Panc1 (cell line): ENCODE data around the gene GSX2.

Experiments used
- POLR2AphosphoS5 ChIP-seq: IDR thresholded peaks from 2 replicates; pipeline ENCODE4 v1.6.1; 2012; ENCODE audit warnings: mild to moderate bottlenecking, low read depth, low read length, moderate library complexity
- TF ChIP-seq, protein P1 (sequence below): fragments of 450-650 bp; IDR thresholded peaks from 2 replicates; pipeline ENCODE4 v1.5.1; 2017; ENCODE audit warnings: mild to moderate bottlenecking

DNA sequence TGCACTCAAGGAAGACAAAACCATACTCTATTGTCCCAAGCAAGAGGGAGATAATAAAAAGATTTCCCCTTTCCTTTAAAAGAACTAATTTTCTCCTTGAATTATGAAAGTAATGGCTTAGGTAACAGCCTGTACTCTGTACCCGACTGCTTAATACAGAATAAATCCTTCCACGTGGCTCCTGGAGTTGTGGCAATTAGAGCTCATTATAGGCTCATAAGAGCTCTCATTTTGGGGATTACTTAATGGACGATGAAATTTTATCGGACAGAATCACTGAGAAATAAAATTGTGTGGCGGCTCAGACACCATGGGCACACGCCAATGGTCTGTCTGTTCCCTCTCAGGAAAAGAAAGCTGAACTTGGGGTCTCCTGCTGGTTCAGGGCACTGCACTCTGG is 2.8 kb upstream of the GSX2 start:
- TF ChIP-seq, protein P1, sequence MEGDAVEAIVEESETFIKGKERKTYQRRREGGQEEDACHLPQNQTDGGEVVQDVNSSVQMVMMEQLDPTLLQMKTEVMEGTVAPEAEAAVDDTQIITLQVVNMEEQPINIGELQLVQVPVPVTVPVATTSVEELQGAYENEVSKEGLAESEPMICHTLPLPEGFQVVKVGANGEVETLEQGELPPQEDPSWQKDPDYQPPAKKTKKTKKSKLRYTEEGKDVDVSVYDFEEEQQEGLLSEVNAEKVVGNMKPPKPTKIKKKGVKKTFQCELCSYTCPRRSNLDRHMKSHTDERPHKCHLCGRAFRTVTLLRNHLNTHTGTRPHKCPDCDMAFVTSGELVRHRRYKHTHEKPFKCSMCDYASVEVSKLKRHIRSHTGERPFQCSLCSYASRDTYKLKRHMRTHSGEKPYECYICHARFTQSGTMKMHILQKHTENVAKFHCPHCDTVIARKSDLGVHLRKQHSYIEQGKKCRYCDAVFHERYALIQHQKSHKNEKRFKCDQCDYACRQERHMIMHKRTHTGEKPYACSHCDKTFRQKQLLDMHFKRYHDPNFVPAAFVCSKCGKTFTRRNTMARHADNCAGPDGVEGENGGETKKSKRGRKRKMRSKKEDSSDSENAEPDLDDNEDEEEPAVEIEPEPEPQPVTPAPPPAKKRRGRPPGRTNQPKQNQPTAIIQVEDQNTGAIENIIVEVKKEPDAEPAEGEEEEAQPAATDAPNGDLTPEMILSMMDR, result no peak
- TF ChIP-seq POLR2AphosphoS5, result no peak
